ENCODE measurements around the gene S100P.

The S100P gene

DNA sequence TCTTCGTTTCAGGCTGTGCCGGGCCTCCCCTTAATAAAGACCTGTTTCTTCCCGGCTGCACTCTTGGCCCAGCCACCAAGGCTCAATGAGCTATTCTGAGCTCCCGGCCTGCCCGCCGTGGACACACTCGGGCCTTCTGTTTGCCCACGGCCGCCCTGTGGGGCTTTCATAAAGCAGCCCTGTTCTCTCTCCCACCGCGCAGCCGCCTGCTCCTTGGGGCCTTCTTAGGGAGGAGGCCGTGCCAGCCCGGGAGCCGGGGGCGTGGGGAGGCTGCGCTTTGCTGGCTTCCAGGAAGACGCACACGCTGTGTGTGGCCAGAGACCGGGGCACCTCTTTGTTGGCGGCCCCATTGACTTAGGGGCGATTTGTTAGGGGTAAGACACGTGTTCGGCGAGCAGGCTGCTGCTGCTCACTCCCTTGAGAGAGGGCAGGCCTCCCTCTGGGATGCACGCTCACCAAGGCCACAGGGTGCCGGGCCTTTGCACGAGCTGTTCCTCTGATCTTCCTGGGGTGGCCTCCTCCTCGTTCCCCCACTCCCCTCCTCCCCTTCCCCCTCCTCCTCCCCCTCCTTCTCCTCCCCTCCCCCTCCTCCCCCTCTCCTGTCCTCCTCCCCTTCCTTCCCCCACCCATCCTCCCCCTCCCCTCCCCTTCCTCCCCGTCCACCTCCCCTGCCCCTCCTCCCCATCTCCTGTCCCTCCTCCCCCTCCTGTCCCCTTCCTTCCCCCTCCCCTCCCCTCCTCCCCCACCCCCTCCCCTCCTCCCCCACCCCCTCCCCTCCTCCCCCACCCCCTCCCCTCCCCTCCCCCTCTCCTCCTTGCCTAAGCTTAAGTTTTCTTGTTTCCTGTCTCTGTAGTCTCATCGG, 33.6 kb downstream of the S100P start:
- DNase-seq, result no peak

DNA sequence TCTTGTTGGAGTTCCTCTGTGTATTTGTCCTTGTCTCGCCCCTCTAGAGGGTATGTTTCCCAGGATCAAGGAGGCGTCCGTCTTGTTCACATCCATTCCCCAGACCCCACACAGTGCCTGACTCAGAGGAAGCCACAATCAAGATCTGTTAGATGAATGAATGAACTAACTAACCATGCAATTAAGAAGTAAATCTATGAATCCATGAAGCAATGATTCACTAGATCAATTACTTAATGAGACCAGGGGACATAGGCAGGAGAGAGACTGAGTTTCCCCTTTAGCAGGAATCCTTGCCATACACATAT, 34.2 kb downstream of the S100P start:
- no peak for DNase-seq

- DNase-seq, result no peak
These were observed 34.8 kb downstream of the S100P start for GRCh38 chr4:6728320-6729029.

DNA sequence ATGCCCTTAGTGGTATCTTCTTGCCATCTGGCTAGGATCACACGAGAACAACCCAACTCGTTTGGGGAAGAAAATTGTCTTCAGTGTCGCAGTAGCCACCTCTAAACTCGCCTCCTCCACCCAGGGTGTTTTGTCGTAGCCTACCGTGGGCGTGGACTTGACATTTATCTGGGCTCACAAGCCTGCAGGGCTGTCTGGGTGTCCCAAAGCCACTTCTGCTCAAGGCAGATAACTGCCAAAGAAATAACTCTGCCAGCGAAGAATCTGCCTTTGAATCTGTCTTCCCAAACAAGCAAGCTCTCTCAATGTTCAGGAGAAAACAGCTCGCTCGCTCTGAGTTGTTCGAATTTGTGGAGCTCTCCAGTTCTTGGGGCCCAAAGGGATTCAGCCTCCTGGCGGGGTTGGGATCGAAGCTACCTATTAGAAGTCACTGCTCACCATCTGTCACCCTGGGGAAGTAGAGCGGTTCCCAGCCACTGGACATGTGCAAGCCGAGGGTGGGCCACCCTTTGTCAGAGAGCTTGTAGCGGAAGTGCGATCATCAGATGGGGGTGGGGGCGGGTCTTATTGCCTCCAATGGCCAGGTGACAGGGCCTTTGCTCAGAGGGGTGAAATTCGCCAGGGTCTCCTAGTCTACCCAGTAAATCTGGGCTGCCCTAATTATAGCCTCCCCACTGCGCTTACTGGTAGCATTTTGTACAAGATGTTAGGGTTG, 37.1 kb downstream of the S100P start:
- peak; percentile 20 for DNase-seq

GRCh38 chr4:6731318-6731675, 37.6 kb downstream of the S100P start:
- DNase-seq, result no peak

- DNase-seq, result no peak
These were observed 38.1 kb downstream of the S100P start for GRCh38 chr4:6731780-6732179.

DNA sequence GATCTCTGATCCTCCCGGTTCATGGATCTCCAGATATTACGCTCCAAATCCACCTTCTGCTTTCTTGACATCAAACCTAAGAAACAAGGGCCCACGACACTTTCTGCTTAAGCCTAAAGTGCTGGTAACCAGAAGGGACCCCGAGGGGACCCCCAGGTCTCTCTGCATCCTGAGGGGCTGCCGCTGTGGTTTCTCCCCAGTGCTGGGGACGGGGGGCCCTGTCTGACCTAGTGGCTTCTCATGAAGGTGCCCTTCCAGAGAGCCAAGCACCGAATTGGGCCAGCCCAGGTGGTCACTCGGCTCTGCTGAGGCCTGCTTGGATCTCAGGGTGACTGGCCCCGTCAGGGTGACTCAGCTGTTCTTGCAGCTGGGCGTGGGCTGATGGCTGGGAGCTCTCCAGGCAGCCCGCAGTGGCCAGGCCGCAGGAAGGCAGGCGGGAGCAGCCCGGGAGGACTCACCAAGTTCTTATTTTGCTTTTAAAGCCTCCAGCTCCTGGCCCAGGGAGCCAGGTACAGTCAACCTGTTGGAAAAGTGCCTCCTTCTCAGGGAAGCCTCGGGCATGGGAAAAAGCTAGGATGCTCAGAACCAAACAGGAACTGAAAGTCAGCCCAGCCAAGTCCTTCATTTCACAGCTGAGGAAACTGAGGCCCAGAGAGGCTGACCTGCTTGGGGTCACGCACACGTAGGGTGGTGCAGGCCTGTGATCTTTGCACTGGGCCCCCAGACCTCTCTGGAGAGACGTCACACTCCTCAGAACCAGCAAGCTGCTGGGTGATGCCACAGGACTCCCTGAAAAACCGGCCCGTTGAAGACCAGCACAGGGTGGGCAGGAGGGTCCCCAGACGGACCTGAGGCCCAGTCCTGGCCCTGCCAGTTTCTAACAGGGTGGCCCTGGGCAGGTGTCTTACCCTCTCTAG, 39.0 kb downstream of the S100P start:
- no peak for DNase-seq

- DNase-seq, result no peak
These were observed 39.9 kb downstream of the S100P start for GRCh38 chr4:6733358-6734164.

GRCh38 chr4:6734165-6734786, 40.6 kb downstream of the S100P start:
- DNase-seq, result no peak

DNA sequence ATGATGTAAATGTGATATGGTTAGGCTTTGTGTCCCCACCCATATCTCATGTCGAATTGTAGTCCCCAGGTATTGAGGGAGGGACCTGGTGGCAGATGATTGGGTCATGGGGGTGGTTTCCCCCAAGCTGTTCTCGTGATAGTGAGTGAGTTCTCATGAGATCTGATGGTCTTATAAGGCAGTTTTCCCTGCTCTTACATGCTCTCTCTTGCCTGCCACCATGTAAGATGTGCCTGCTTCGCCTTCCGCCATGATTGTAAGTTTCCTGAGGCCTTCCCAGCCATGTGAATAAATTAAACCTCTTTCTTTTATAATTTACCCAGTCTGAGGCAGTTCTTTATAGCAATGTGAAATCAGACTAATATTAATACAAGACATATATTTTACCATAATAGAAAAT, 46.2 kb downstream of the S100P start:
- no peak for DNase-seq

DNA sequence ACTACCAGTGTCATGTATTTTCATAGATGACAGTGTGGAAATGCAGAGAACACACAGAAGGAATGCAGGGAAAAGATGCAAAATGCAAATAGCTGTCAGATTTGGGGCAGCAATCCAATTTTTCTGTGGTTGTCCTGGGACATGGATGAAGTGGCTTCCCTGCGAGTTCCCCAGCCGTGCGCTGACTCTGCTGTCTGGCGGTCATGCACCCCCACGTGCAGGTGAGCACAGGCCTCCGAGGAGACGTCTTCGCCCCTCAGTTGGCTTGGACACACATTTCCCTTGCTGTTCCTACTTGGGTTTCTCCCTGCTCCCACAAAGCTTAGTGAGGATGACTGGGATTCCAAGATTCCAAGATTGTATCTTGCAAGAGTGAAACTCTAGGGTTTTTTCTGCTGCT, 46.7 kb downstream of the S100P start:
- DNase-seq, result no peak

DNA sequence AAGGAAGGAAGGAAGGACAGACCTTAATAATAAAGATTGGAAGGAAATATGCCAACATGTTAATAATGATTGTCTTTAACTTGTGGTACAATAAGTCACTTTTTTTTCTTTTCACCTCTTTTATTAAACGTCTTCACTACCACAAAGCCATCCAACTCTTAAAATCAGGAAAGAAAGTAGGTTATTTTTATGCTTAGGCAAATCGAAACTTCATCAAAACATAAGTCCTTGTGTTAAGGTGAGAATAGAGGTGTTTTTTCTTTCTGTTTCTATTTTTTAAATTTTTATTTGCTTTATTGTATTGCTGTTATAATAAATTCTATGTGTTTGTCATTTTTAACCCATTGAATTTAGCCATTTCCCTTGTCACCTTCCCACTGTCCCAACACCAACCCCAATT, 48.8 kb downstream of the S100P start:
- DNase-seq, result no peak

DNA sequence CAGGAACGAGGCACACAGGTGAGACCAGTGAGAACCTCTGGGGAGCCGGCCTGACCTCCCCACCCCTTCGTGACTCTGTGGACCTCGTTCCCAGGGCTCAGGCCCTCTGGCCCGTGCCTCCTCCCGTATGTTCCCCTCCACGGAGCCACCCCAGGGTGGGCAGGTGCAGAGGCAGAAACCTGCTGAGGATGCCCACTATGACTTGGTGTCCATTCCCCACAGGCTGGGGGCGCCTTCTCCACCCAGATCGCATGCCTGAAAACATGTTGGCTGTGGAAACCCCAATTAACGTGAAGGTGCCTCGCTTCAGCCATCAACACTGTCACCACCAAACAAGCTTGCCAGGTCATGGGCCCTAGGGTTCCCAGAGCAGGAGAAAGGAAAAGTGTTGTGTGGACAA, 49.3 kb downstream of the S100P start:
- no peak for DNase-seq

All from activated CD4-positive, alpha-beta T cell treated with anti-CD3 and anti-CD28 coated beads for 48 hours (primary cell).